GM21515 (cell line): ENCODE results near the gene CADPS2.

Experiments used
- ATAC-seq: cut with Tn5 transposase; IDR thresholded peaks from one replicate; pipeline ENCODE4 v1.9.1; 2021; ENCODE audit not compliant: unreplicated experiment

The CADPS2 gene

GRCh38 chr7:122886357-122887081 is at the start of gene CADPS2:
Gene CADPS2 (minus strand): TSS chr7:122886460. CDS start chr7:122886337, 123 bp downstream.
- peak; percentile 76 for ATAC-seq

GRCh38 chr7:122935620-122936019 is 49.4 kb upstream of the CADPS2 start:
- ATAC-seq = no peak

GRCh38 chr7:122919643-122920181 is 33.5 kb upstream of the CADPS2 start:
- ATAC-seq = no peak

GRCh38 chr7:122914812-122915211 is 28.6 kb upstream of the CADPS2 start:
- ATAC-seq = no peak

- no peak for ATAC-seq
Observed at GRCh38 chr7:122913608-122914007, 27.3 kb upstream of the CADPS2 start.

GRCh38 chr7:122902751-122903495 is 16.7 kb upstream of the CADPS2 start:
- ATAC-seq = no peak

- no peak for ATAC-seq
Observed at GRCh38 chr7:122901250-122901649, 15.0 kb upstream of the CADPS2 start.

- no peak for ATAC-seq
Observed at GRCh38 chr7:122896509-122896908, 10.2 kb upstream of the CADPS2 start.

GRCh38 chr7:122893486-122893885 is 7.2 kb upstream of the CADPS2 start:
- ATAC-seq = no peak

- ATAC-seq = no peak
Observed at GRCh38 chr7:122889116-122889515, 2.9 kb upstream of the CADPS2 start.

- ATAC-seq = no peak
Observed at GRCh38 chr7:122887848-122888247, 1.6 kb upstream of the CADPS2 start.

GRCh38 chr7:122887198-122887597 is 938 bp upstream of the CADPS2 start:
- ATAC-seq = no peak

GRCh38 chr7:122885583-122886356 is 490 bp downstream of the CADPS2 start:
- peak; percentile 32 for ATAC-seq

GRCh38 chr7:122884186-122884585 is 2.1 kb downstream of the CADPS2 start:
- no peak for ATAC-seq

GRCh38 chr7:122883049-122883680 is 3.1 kb downstream of the CADPS2 start:
- ATAC-seq = no peak

- no peak for ATAC-seq
Observed at GRCh38 chr7:122881324-122881723, 4.9 kb downstream of the CADPS2 start.

- no peak for ATAC-seq
Observed at GRCh38 chr7:122869260-122869659, 17.0 kb downstream of the CADPS2 start.

- ATAC-seq = no peak
Observed at GRCh38 chr7:122867471-122867980, 18.7 kb downstream of the CADPS2 start.

GRCh38 chr7:122864838-122865237 is 21.4 kb downstream of the CADPS2 start:
- ATAC-seq = no peak

- no peak for ATAC-seq
Observed at GRCh38 chr7:122864016-122864415, 22.2 kb downstream of the CADPS2 start.

GRCh38 chr7:122858320-122858719 is 27.9 kb downstream of the CADPS2 start:
- no peak for ATAC-seq
